ENCODE results near the gene FAM210A. TPM values are rescaled to one million over a fixed set of nuclear protein-coding genes. Genes with fewer than 3 reads are reported as not detected.

Gene FAM210A
- total and polyA plus RNA-seq, 2 experiments from 2014 or later = 17.2 to 17.9 TPM

GRCh38 chr18:13621446-13621849, 104.9 kb downstream of the FAM210A start (continued):
- no peak for TF ChIP-seq ZNF462 (CRISPR knock-in tag; IDR thresholded peaks at IDR 0.05)
- no peak for TF ChIP-seq JUNB (IDR thresholded peaks at IDR 0.05; ENCODE audit: unreplicated experiment)
- TF ChIP-seq ETS1 (IDR thresholded peaks at IDR 0.05) = no peak
- no peak for TF ChIP-seq STAT1 (IDR thresholded peaks at IDR 0.05; ENCODE audit: unreplicated experiment)

- Histone ChIP-seq H3K4me2 (no peak overlapping the region), H3K27me3 (ENCODE audit: insufficient read depth) (no peaks in the 10 kb centered on the region), H3K9me2 (ENCODE audit: insufficient read depth) (no peaks in the 10 kb centered on the region), H4K20me1 (replicated peaks; ENCODE audit: insufficient read depth) (no peaks in the 10 kb centered on the region), H3K79me2 (replicated peaks; ENCODE audit: insufficient read depth) (no peaks in the 10 kb centered on the region), H2AFZ (no peak overlapping the region), H3K4me1 (ENCODE audit: insufficient read depth) (no peaks in the 10 kb centered on the region), H3K36me3 (ENCODE audit: insufficient read depth) (no peaks in the 10 kb centered on the region), H3F3A (replicated peaks; ENCODE audit: low read depth) (no peaks in the 10 kb centered on the region), H3K4me3 (no peak overlapping the region), H3K27ac (ENCODE audit: low read depth) (no peak overlapping the region)
- DNase-seq (ENCODE audit: low spot score) (no peak), ATAC-seq (no peak)
- TF ChIP-seq ZNF114 (CRISPR knock-in tag; IDR thresholded peaks at IDR 0.05) = no peak
- TF ChIP-seq STAT1 (IDR thresholded peaks at IDR 0.05; ENCODE audit: unreplicated experiment) = no peak
- H3K4me3 Mint-ChIP-seq = no peak overlapping the region
- peaks cover 5% of the 10 kb centered on the region for H3K27me3 Mint-ChIP-seq (ENCODE audit: insufficient read depth, low read depth, poor library complexity)
- H3K4me1 Mint-ChIP-seq = peaks cover 5% of the 10 kb centered on the region; the same call in 1 of the 3 replicates
- H3K36me3 Mint-ChIP-seq (ENCODE audit: low read depth) = no peaks in the 10 kb centered on the region
- H3K9me3 Mint-ChIP-seq = no peaks in the 10 kb centered on the region; the same call in 2 of the 3 replicates
- H3K27ac Mint-ChIP-seq = no peak overlapping the region
These were observed 105.4 kb downstream of the FAM210A start for GRCh38 chr18:13620818-13621445.

All from GM23338 (cell line).